HEK293T (cell line): ENCODE data around the gene COA4.

Experiments
- ARNT ChIP-seq: fragments of 450-650 bp; IDR thresholded peaks from 2 replicates; pipeline ENCODE4 v1.6.1; 2017; ENCODE audit warnings: mild to moderate bottlenecking
- BHLHE40 ChIP-seq: fragments of 450-650 bp; IDR thresholded peaks from 2 replicates; pipeline ENCODE4 v1.6.1; 2016; ENCODE audit warnings: mild to moderate bottlenecking, moderate library complexity, borderline replicate concordance
- ELF4 ChIP-seq: fragments of 450-650 bp; IDR thresholded peaks from 2 replicates; pipeline ENCODE4 v1.6.1; 2017; ENCODE audit warnings: antibody characterized with exemption
- FOXA1 ChIP-seq: fragments of 450-650 bp; IDR thresholded peaks from 2 replicates; pipeline ENCODE4 v1.6.1; 2016; ENCODE audit warnings: mild to moderate bottlenecking
- FOXK2 ChIP-seq: fragments of 450-650 bp; IDR thresholded peaks from 2 replicates; pipeline ENCODE4 v1.6.1; 2016; ENCODE audit warnings: mild to moderate bottlenecking
- FOXM1 ChIP-seq: fragments of 450-650 bp; IDR thresholded peaks from 2 replicates; pipeline ENCODE4 v1.6.1; 2017; ENCODE audit warnings: mild to moderate bottlenecking, borderline replicate concordance
- HDGF ChIP-seq: fragments of 450-650 bp; IDR thresholded peaks from 2 replicates; pipeline ENCODE4 v1.6.1; 2017; ENCODE audit warnings: antibody characterized with exemption, borderline replicate concordance
- L3MBTL2 ChIP-seq: fragments of 450-650 bp; conservative IDR thresholded peaks from 2 replicates; pipeline ENCODE4 v1.6.1; 2016; ENCODE audit warnings: mild to moderate bottlenecking
- LEF1 ChIP-seq: fragments of 450-650 bp; IDR thresholded peaks from 2 replicates; pipeline ENCODE4 v1.6.1; 2017; ENCODE audit warnings: mild to moderate bottlenecking, borderline replicate concordance
- NFRKB ChIP-seq: fragments of 450-650 bp; IDR thresholded peaks from 2 replicates; pipeline ENCODE4 v1.6.1; 2016; ENCODE audit warnings: mild to moderate bottlenecking, moderate library complexity
- SP1 ChIP-seq: fragments of 450-650 bp; IDR thresholded peaks from 2 replicates; pipeline ENCODE4 v1.6.1; 2017
- SUZ12 ChIP-seq: fragments of 450-650 bp; IDR thresholded peaks from 2 replicates; pipeline ENCODE4 v1.6.1; 2016; ENCODE audit warnings: mild to moderate bottlenecking
- ZNF384 ChIP-seq: fragments of 450-650 bp; IDR thresholded peaks from 2 replicates; pipeline ENCODE4 v1.6.1; 2016

DNA sequence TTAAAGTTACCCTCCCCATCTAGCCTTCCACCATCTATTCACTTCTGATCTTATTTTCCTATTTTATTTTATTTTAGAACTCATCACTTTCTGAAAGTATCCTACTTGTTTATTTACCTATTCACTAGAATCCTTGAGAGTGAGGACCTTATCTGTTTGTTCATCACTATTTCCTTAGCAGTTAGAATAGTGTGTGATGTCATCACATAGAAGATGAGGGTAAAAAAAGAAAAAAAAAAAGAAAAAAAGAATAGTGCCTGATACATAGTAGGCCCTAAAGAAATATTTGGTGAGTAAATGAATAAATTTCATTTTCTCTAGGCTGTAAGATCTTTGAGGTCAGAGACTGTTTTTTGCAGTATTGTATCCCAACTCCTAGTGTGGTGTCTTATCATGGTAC lies 36.8 kb upstream of the COA4 start:
- no peak for TF ChIP-seq LEF1
- no peak for TF ChIP-seq FOXM1
- no peak for TF ChIP-seq BHLHE40
- no peak for TF ChIP-seq FOXA1
- no peak for TF ChIP-seq SP1
- TF ChIP-seq ZNF384 = no peak
- TF ChIP-seq SUZ12 = no peak
- no peak for TF ChIP-seq HDGF
- TF ChIP-seq FOXK2 = no peak
- no peak for TF ChIP-seq ARNT
- TF ChIP-seq L3MBTL2 = no peak
- TF ChIP-seq ELF4 = no peak
- no peak for TF ChIP-seq NFRKB
